ENCODE results near the gene IL4I1.

DNA sequence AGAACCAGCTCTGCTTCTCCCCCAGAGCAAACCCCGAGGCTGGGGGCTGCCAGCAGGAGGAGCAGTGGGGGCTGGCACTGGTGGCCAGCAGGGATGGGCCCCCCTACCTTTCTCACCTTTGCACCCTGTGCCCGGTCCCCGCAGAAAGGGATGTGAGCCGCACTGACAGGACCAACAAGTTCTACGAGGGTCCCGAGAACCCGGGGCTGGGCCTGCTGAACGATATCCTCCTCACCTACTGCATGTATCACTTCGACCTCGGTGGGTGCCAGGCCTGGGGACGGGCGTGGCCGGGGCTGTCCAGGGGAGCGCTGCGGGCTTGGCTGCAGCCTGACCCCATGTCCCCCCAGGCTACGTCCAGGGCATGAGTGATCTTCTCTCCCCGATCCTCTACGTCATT is 12.6 kb downstream of the IL4I1 start:
- TF ChIP-seq, protein P1, sequence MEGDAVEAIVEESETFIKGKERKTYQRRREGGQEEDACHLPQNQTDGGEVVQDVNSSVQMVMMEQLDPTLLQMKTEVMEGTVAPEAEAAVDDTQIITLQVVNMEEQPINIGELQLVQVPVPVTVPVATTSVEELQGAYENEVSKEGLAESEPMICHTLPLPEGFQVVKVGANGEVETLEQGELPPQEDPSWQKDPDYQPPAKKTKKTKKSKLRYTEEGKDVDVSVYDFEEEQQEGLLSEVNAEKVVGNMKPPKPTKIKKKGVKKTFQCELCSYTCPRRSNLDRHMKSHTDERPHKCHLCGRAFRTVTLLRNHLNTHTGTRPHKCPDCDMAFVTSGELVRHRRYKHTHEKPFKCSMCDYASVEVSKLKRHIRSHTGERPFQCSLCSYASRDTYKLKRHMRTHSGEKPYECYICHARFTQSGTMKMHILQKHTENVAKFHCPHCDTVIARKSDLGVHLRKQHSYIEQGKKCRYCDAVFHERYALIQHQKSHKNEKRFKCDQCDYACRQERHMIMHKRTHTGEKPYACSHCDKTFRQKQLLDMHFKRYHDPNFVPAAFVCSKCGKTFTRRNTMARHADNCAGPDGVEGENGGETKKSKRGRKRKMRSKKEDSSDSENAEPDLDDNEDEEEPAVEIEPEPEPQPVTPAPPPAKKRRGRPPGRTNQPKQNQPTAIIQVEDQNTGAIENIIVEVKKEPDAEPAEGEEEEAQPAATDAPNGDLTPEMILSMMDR (conservative IDR thresholded peaks at IDR 0.05 in 1 of 2, IDR thresholded peaks at IDR 0.05 in 1 of 2; ENCODE audit: extremely low read depth in 1 of 2, insufficient read depth in 1 of 2, low read depth in 1 of 2, low read length in 2 of 2) = no peak
- no peak for TF ChIP-seq EZH2 (IDR thresholded peaks at IDR 0.05; ENCODE audit: borderline replicate concordance, low read length)

Data from mammary epithelial cell (primary cell).